Nucleus accumbens (tissue), 56 donors: ENCODE data around the gene GUCY2D.

Experiments used
- DNase-seq, 56 donors: peaks; one replicate each; lab custom pipeline; 2025; lab: John Stamatoyannopoulos, UW

The GUCY2D gene

GRCh38 chr17:7989781-7990655 lies 12.4 kb upstream of the GUCY2D start:
- peak in 50 of 56 donors; percentile 18 to 89 (median 62) for DNase-seq

GRCh38 chr17:7992516-7992915 lies 9.9 kb upstream of the GUCY2D start:
- no peak for DNase-seq

- DNase-seq, result no peak
Measured at GRCh38 chr17:7992924-7993323, 9.5 kb upstream of the GUCY2D start.

- DNase-seq, result no peak
Measured at GRCh38 chr17:7993972-7994589, 8.3 kb upstream of the GUCY2D start.

- no peak for DNase-seq
Measured at GRCh38 chr17:7995724-7996123, 6.7 kb upstream of the GUCY2D start.

- DNase-seq, result peak in 5 of 56 donors; percentile 5 to 36 (median 10)
Measured at GRCh38 chr17:7997186-7997585, 5.2 kb upstream of the GUCY2D start.

GRCh38 chr17:8002721-8003593 lies 542 bp downstream of the GUCY2D start:
- no peak for DNase-seq

GRCh38 chr17:8003594-8004181 lies 1.3 kb downstream of the GUCY2D start:
- DNase-seq, result no peak

GRCh38 chr17:8004899-8005298 lies 2.5 kb downstream of the GUCY2D start:
- no peak for DNase-seq

GRCh38 chr17:8005357-8005756 lies 2.9 kb downstream of the GUCY2D start:
- DNase-seq, result no peak

- no peak for DNase-seq
Measured at GRCh38 chr17:8005967-8006730, 3.7 kb downstream of the GUCY2D start.

- no peak for DNase-seq
Measured at GRCh38 chr17:8006836-8007680, 4.6 kb downstream of the GUCY2D start.

GRCh38 chr17:8007836-8008235 lies 5.4 kb downstream of the GUCY2D start:
- no peak for DNase-seq

GRCh38 chr17:8012045-8012580 lies 9.7 kb downstream of the GUCY2D start:
- DNase-seq, result no peak

- no peak for DNase-seq
Measured at GRCh38 chr17:8012996-8013640, 10.7 kb downstream of the GUCY2D start.

- DNase-seq, result no peak
Measured at GRCh38 chr17:8013731-8014557, 11.5 kb downstream of the GUCY2D start.

- no peak for DNase-seq
Measured at GRCh38 chr17:8014558-8014850, 12.1 kb downstream of the GUCY2D start.
